Progenitor cell of endocrine pancreas (in vitro differentiated cells): Measurements from ENCODE around the gene CLASP2. TPM values are rescaled to one million over a fixed set of nuclear protein-coding genes. Genes with fewer than 3 reads are reported as not detected.

Experiments used
- DNase-seq: peaks from one replicate; pipeline ENCODE4 v3.0.0; 2021; ENCODE audit warnings: low spot score; ENCODE audit not compliant: unreplicated experiment
- H3K27ac Mint-ChIP-seq: 2 replicates; pipeline ENCODE4 v1.8.0; 2021; ENCODE audit warnings: mild to moderate bottlenecking, moderate library complexity, mixed read lengths
- H3K27me3 Mint-ChIP-seq: 2 replicates; pipeline ENCODE4 v1.8.0; 2021; ENCODE audit warnings: mixed read lengths
- H3K36me3 Mint-ChIP-seq: 2 replicates; pipeline ENCODE4 v1.8.0; 2022; ENCODE audit warnings: mixed read lengths; ENCODE audit not compliant: insufficient read depth
- H3K4me1 Mint-ChIP-seq: 2 replicates; pipeline ENCODE4 v1.8.0; 2021; ENCODE audit warnings: low read depth, mixed read lengths
- H3K4me3 Mint-ChIP-seq: 2 replicates; pipeline ENCODE4 v1.8.0; 2021; ENCODE audit warnings: low read depth, mild to moderate bottlenecking, moderate library complexity, mixed read lengths
- H3K9me3 Mint-ChIP-seq: 2 replicates; pipeline ENCODE4 v1.8.0; 2021; ENCODE audit warnings: low read depth, mixed read lengths
- CTCF ChIP-seq: fragments of 200-600 bp; sonication (generic); IDR thresholded peaks from one replicate; pipeline ENCODE4 v1.5.0; 2021; ENCODE audit warnings: antibody characterized with exemption, mild to moderate bottlenecking; ENCODE audit not compliant: unreplicated experiment
- total RNA-seq: library from RNA; stranded (reverse); gene quantifications from 2 replicates; pipeline ENCODE4 v1.2.1, GENCODE V29; 2021

CLASP2 gene
- total RNA-seq, 1 donor from 2014 or later: 58.4 TPM

- DNase-seq: no peak
- no peak overlapping the region for H3K4me3 Mint-ChIP-seq
- H3K9me3 Mint-ChIP-seq: no peaks in the 10 kb centered on the region
- no peak for TF ChIP-seq CTCF
- H3K27ac Mint-ChIP-seq: no peak overlapping the region
- H3K4me1 Mint-ChIP-seq: peaks cover under 1% of the 10 kb centered on the region
- H3K36me3 Mint-ChIP-seq: peaks cover 2% of the 10 kb centered on the region
- H3K27me3 Mint-ChIP-seq: no peaks in the 10 kb centered on the region
Measured at GRCh38 chr3:33629219-33629618, 88.8 kb downstream of the CLASP2 start.

DNA sequence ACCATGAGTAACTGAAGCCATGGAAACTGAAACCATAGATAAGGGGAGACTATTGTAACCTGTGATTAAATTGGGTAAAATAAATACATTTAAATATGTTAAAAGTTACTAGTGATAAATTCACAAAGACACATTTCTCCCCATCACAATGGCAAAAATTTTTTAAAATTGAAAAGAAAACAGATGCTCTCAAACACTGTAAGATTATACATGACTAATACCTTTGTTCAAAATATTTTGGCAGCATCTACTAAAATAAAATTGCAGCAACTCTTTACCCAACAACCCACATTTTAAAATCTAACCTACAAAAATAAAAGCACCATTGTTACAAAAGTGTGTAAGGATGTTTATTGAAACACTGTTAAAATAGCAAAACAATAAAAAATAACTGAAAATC is 93.3 kb downstream of the CLASP2 start:
- no peak for DNase-seq
- Mint-ChIP-seq H3K27ac (no peak overlapping the region), H3K27me3 (no peaks in the 10 kb centered on the region), H3K4me3 (no peak overlapping the region), H3K36me3 (peaks cover 9% of the 10 kb centered on the region), H3K4me1 (no peaks in the 10 kb centered on the region), H3K9me3 (no peaks in the 10 kb centered on the region)
- TF ChIP-seq CTCF: no peak

DNA sequence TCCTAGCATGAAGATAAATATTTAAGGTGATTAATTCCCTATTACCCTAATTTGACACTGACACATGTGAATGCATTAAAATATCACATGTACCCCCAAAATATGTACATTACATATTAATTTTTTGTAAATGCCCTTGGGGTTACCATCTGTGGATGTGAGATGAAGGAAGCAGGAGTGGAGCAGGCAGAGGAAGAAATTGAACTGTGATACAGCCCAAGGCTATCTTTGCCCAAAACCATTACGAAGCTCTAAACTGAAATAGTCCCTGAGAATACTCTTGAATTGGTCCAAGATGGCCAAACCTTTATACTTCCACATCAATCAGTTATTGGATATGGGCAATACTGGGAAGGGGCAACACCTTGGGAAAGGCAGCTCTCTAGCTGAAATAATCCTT is 105.0 kb downstream of the CLASP2 start:
- TF ChIP-seq CTCF: no peak
- no peak for DNase-seq
- no peaks in the 10 kb centered on the region for H3K4me1 Mint-ChIP-seq
- H3K9me3 Mint-ChIP-seq: no peaks in the 10 kb centered on the region
- H3K36me3 Mint-ChIP-seq: peaks cover 8% of the 10 kb centered on the region
- no peak overlapping the region for H3K27ac Mint-ChIP-seq
- no peak overlapping the region for H3K4me3 Mint-ChIP-seq
- H3K27me3 Mint-ChIP-seq: no peaks in the 10 kb centered on the region

DNA sequence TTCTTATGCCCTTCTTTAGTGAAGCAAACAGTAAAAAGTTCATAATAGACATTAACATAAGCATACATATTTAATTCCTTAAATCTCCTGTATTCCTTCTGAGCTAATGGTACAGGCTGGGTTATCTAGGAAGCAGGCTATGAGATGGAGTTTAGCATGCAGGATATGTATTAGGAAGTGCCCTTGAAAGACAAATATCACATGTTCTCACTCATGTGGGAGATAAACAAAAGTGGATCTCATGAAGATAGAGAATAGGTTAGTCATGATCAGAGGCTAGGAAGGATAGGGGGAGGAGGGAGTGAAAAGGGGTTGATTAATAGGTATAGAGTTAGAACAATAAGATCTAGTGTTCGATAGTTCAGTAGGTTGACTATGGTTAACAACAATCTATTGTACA is 105.4 kb downstream of the CLASP2 start:
- Mint-ChIP-seq H3K4me1 (no peaks in the 10 kb centered on the region), H3K27ac (no peak overlapping the region), H3K27me3 (no peaks in the 10 kb centered on the region), H3K4me3 (no peak overlapping the region), H3K9me3 (no peaks in the 10 kb centered on the region), H3K36me3 (peaks cover 7% of the 10 kb centered on the region)
- no peak for DNase-seq
- no peak for TF ChIP-seq CTCF

GRCh38 chr3:33602829-33603228 is 115.2 kb downstream of the CLASP2 start:
- H3K36me3 Mint-ChIP-seq: peaks cover 41% of the 10 kb centered on the region
- H3K4me3 Mint-ChIP-seq: no peak overlapping the region

More at GRCh38 chr3:33602829-33603228, 115.2 kb downstream of the CLASP2 start:
- peaks cover 5% of the 10 kb centered on the region for H3K9me3 Mint-ChIP-seq
- H3K4me1 Mint-ChIP-seq: no peaks in the 10 kb centered on the region
- no peaks in the 10 kb centered on the region for H3K27me3 Mint-ChIP-seq
- DNase-seq: no peak
- H3K27ac Mint-ChIP-seq: no peak overlapping the region
- TF ChIP-seq CTCF: no peak
